K562 (cell line): ENCODE results near the gene ZRANB3. TPM values are rescaled to one million over a fixed set of nuclear protein-coding genes. Genes with fewer than 3 reads are reported as not detected.

Experiments
- ATAC-seq: fragments of 200-7000 bp; cut with Tn5 transposase; 3 replicates; pipeline ENCODE4 v1.9.1; 2020; ENCODE audit warnings: moderate library complexity
- BruUV-seq: library from RNA; stranded (reverse); fragments of 400-500 nt; replicated peaks from 2 replicates; lab custom pipeline; 2021; lab: Mats Ljungman, UMichigan
- CTCF ChIA-PET: fragments of 300-600 bp; formaldehyde crosslinking; extraction: SDS; loops from one replicate; lab custom pipeline; 2021; ENCODE audit warnings: low intra/inter-chr PET ratio; lab: Yijun Ruan, JAX
- POLR2A ChIA-PET: fragments of 300-600, 350-650 bp; sonication (Branson Sonifier 250); formaldehyde crosslinking; extraction: SDS; loops from one replicate; lab custom pipeline; 2021; ENCODE audit warnings: antibody characterized with exemption, inconsistent platforms; lab: Yijun Ruan, JAX
- DNase-seq, 4 experiments: peaks; one replicate each; pipeline versions ENCODE4 v3.0.0 to v3.0.0-alpha.2; 2011 to 2018; ENCODE audit warnings: low spot score in 3 of 4, mixed read lengths in 3 of 4; ENCODE audit errors: extremely low read depth in 1 of 4
- FAIRE-seq: peaks from 2 replicates; lab custom pipeline; 2011; peaks lifted over from hg19 to GRCh38; lab: Jason Lieb, UNC
- H2AFZ ChIP-seq: 2 replicates; pipeline ENCODE4 v1.6.0; 2011; ENCODE audit warnings: low read depth, low read length, control low read depth, inconsistent platforms
- H3K27ac ChIP-seq: fragments of 200-600 bp; 3 replicates; pipeline ENCODE4 v1.8.0; 2011; ENCODE audit warnings: low read depth, mild to moderate bottlenecking, control low read depth, inconsistent platforms, low read length, moderate library complexity, mixed read lengths; ENCODE audit errors: extremely low read depth
- H3K27me3 ChIP-seq, 2 experiments: fragments of 300-600 bp in 1 of 2; 2 replicates in 1 of 2; 3 replicates in 1 of 2; pipeline versions ENCODE4 v1.6.0 to v1.8.0; 2011; ENCODE audit warnings: inconsistent platforms in 2 of 2, low read length in 2 of 2, mild to moderate bottlenecking in 1 of 2, mixed read lengths in 1 of 2, moderate library complexity in 1 of 2; ENCODE audit not compliant: control insufficient read depth in 2 of 2, insufficient read depth in 2 of 2
- H3K36me3 ChIP-seq: fragments of 300-600 bp; 3 replicates; pipeline ENCODE4 v1.8.0; 2011; ENCODE audit warnings: mild to moderate bottlenecking, low read length, inconsistent platforms; ENCODE audit not compliant: control insufficient read depth, insufficient read depth
- H3K4me1 ChIP-seq, 2 experiments: fragments of 200-600 bp in 1 of 2; replicated peaks in 1 of 2; 2 replicates in 1 of 2; 3 replicates in 1 of 2; pipeline versions ENCODE4 v1.5.1 to v1.8.0; 2011; ENCODE audit warnings: inconsistent platforms in 2 of 2, low read length in 2 of 2, mild to moderate bottlenecking in 1 of 2, mixed read lengths in 1 of 2, moderate library complexity in 1 of 2; ENCODE audit not compliant: control insufficient read depth in 2 of 2, insufficient read depth in 2 of 2
- H3K4me2 ChIP-seq: 2 replicates; pipeline ENCODE4 v1.6.1; 2011; ENCODE audit warnings: low read length, control low read depth, inconsistent platforms, mixed read lengths; ENCODE audit not compliant: insufficient read depth
- H3K4me3 ChIP-seq: fragments of 200-600 bp; sonication (generic), shearing (Covaris generic); 2 replicates; pipeline ENCODE4 v1.5.1; 2016; ENCODE audit warnings: control low read depth, inconsistent platforms
- H3K79me2 ChIP-seq: fragments of 200-600 bp; 3 replicates; pipeline ENCODE4 v1.8.0; 2011; ENCODE audit warnings: low read length, inconsistent platforms; ENCODE audit not compliant: control insufficient read depth, insufficient read depth
- H3K9ac ChIP-seq, 2 experiments: 2 replicates each; pipeline versions ENCODE4 v1.6.0 to v1.6.1; 2011; ENCODE audit warnings: low read depth in 2 of 2, low read length in 2 of 2, control low read depth in 1 of 2, inconsistent platforms in 1 of 2, mild to moderate bottlenecking in 1 of 2, mixed read lengths in 1 of 2; ENCODE audit not compliant: insufficient read depth in 1 of 2
- H3K9me1 ChIP-seq: one replicate; pipeline ENCODE4 v1.6.0; 2011; ENCODE audit warnings: inconsistent platforms, mild to moderate bottlenecking, low read length, moderate library complexity; ENCODE audit not compliant: control insufficient read depth, insufficient read depth
- H3K9me3 ChIP-seq: replicated peaks from 2 replicates; pipeline ENCODE4 v1.5.1; 2011; ENCODE audit warnings: low read depth, low read length, inconsistent platforms; ENCODE audit not compliant: control insufficient read depth, insufficient read depth
- H4K20me1 ChIP-seq: replicated peaks from 2 replicates; pipeline ENCODE4 v1.6.1; 2011; ENCODE audit warnings: low read length, inconsistent platforms, mixed read lengths; ENCODE audit not compliant: control insufficient read depth, insufficient read depth
- ELF1 ChIP-seq: fragments of 200-800 bp; sonication (Bioruptor generic); IDR thresholded peaks from 2 replicates; pipeline ENCODE4 v1.6.1; 2016; ENCODE audit warnings: missing genetic modification characterization, missing compliant biosample characterization
- EP300 ChIP-seq: IDR thresholded peaks from 2 replicates; pipeline ENCODE4 v1.6.1; 2012; ENCODE audit warnings: low read length, improper control_type of control experiment
- FOS ChIP-seq: IDR thresholded peaks from 3 replicates; pipeline ENCODE4 v1.6.1; 2011; ENCODE audit not compliant: insufficient read length; ENCODE audit errors: extremely low read depth
- FOXP1 ChIP-seq: sonication (generic); formaldehyde crosslinking; IDR thresholded peaks from 2 replicates; pipeline ENCODE4 v1.8.0; 2022; ENCODE audit warnings: mild to moderate bottlenecking, missing genetic modification reagents
- MTA3 ChIP-seq: fragments of 450-650 bp; formaldehyde crosslinking; IDR thresholded peaks from 2 replicates; pipeline ENCODE4 v1.6.1; 2017; ENCODE audit warnings: mild to moderate bottlenecking, borderline replicate concordance
- PTTG1 ChIP-seq: fragments of 450-650 bp; IDR thresholded peaks from 2 replicates; pipeline ENCODE4 v1.6.1; 2016; ENCODE audit warnings: low read depth, mild to moderate bottlenecking, missing genetic modification characterization, missing compliant biosample characterization
- RFX5 ChIP-seq: IDR thresholded peaks from 2 replicates; pipeline ENCODE4 v1.6.1; 2011; ENCODE audit warnings: low read depth, mild to moderate bottlenecking, improper control_type of control experiment, low read length
- RFX7 ChIP-seq: fragments of 250-450 bp; sonication (Bioruptor Pico); IDR thresholded peaks from 2 replicates; pipeline ENCODE4 v1.5.1; 2021; ENCODE audit warnings: mild to moderate bottlenecking
- WGBS: fragments of 100-300 bp; shearing (Covaris generic); methylation state at CpG from one replicate; pipeline ENCODE4 v1.1.6; 2016; ENCODE audit warnings: low coverage, mixed read lengths; ENCODE audit not compliant: insufficient coverage; ENCODE audit errors: missing lambda C conversion rate; 5-methylcytosine and 5-hydroxymethylcytosine counted together
- in situ Hi-C: fragments of 300-500 bp; cut with MboI; formaldehyde crosslinking; loops from 4 replicates; pipeline ENCODE4 v1.15.0; 2018; ENCODE audit warnings: inconsistent platforms, mixed read lengths
- intact Hi-C: fragments of 100-400 bp; cut with micrococcal nuclease; formaldehyde crosslinking; loops from 2 replicates; pipeline ENCODE4 v1.14.2; 2022
- polyA plus RNA-seq, 8 experiments: library from polyadenylated mRNA; depleted of rRNA in 4 of 8; stranded (reverse) in 5 of 8; unstranded in 3 of 8; fragments of >200 nt; fragmentation: Nextera tagmentation in 2 of 8; fragmentation: Illumina TruSeq in 1 of 8; extraction: Ambion mirVana in 2 of 8; extraction: Trizol in 1 of 8; gene quantifications; 2 replicates each; pipeline versions ENCODE4 v1.2.1 to v1.2.3, GENCODE V29; 2011 to 2014; ENCODE audit warnings: inconsistent platforms in 1 of 8, missing spikeins in 1 of 8
- total RNA-seq, 7 experiments: library from RNA; depleted of rRNA in 6 of 7; stranded (reverse); fragments of >200 nt in 6 of 7; fragmentation: Illumina TruSeq in 2 of 7; extraction: Trizol in 2 of 7; gene quantifications; 2 replicates each; pipeline versions ENCODE4 v1.2.1 to v1.2.3, GENCODE V29; 2011 to 2021; ENCODE audit warnings: low replicate concordance in 1 of 7
- TF ChIP-seq, protein P1 (sequence below): fragments of 250-450 bp; sonication (Bioruptor Pico); IDR thresholded peaks from 2 replicates; pipeline ENCODE4 v1.5.0; 2020; ENCODE audit warnings: mild to moderate bottlenecking
- TF ChIP-seq, protein P2 (sequence below): sonication (generic); formaldehyde crosslinking; IDR thresholded peaks from 2 replicates; pipeline ENCODE4 v1.5.0; 2020; ENCODE audit warnings: missing genetic modification reagents
- TF ChIP-seq, protein P3 (sequence below): fragments of 250-450 bp; sonication (Bioruptor Pico); IDR thresholded peaks from 2 replicates; pipeline ENCODE4 v1.4.0; 2020; ENCODE audit warnings: mild to moderate bottlenecking, moderate library complexity
- TF ChIP-seq, protein P4 (sequence below), 2 experiments: fragments of 200-800 bp in 1 of 2; sonication (Bioruptor generic) in 1 of 2; sonication (generic) in 1 of 2; formaldehyde crosslinking in 1 of 2; IDR thresholded peaks in 1 of 2; conservative IDR thresholded peaks in 1 of 2; 2 replicates each; pipeline versions ENCODE4 v1.5.0 to v1.6.1; 2016 to 2020; ENCODE audit warnings: missing compliant biosample characterization in 1 of 2, missing genetic modification characterization in 1 of 2, missing genetic modification reagents in 1 of 2

ZRANB3 gene
- total and polyA plus RNA-seq, 9 of the 15 experiments (the other 6 are each of a cell fraction or from before 2014, with no cell fraction given) = 8.6 to 21.3 (median 14.7) TPM

DNA sequence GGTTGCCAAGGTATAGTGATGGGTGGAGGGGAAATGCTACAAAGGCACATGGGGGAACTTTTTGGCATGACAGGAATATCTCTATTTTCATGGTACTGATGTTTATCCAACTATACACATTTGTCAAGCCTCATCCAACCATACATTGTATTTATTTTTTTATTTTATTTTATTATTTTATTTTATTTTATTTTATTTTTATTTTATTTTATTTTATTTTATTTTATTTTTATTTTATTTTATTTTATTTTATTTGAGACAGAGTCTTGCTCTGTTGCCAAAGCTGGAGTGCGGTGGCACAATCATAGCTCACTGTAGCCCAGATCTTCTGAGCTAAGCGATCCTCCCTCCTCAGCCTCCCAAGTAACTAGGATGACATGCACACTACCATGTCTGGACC is 219.1 kb downstream of the ZRANB3 start:
- H2AFZ ChIP-seq = no peak overlapping the region
- no peaks in the 10 kb centered on the region; the same call in 2 of the 3 replicates for H3K36me3 ChIP-seq
- H3K79me2 ChIP-seq = no peaks in the 10 kb centered on the region
- H3K27me3 ChIP-seq = no peaks in the 10 kb centered on the region
- WGBS = 100% methylated on average over 2 of the region's 2 CpGs
- no peak for DNase-seq
- no peak for ATAC-seq
- no peaks in the 10 kb centered on the region for H3K9me1 ChIP-seq
- no peaks in the 10 kb centered on the region for H4K20me1 ChIP-seq
- no peaks in the 10 kb centered on the region for H3K9me3 ChIP-seq
- H3K4me1 ChIP-seq = peaks cover 0 to 5% of the 10 kb centered on the region in 2 experiments; a peak in 1 of 5 replicates
- peak overlapping the region; percentile 57; the same call in 2 of the 3 replicates for H3K27ac ChIP-seq
- in situ Hi-C loops = no loop called here
- no TSS peak for BruUV-seq
- ChIA-PET CTCF (no interaction called here), POLR2A (interaction anchor here (0.6 to 0.7 kb wide), 2 partner anchors 9 to 252 kb away, joined by 3 to 5 read pairs; no protein-coding TSS in a partner anchor)
- H3K4me2 ChIP-seq = no peak overlapping the region
- FAIRE-seq = no peak
- no peak overlapping the region for H3K9ac ChIP-seq
- no peak overlapping the region for H3K4me3 ChIP-seq
- no peak for TF ChIP-seq FOS
- TF ChIP-seq, protein P1, sequence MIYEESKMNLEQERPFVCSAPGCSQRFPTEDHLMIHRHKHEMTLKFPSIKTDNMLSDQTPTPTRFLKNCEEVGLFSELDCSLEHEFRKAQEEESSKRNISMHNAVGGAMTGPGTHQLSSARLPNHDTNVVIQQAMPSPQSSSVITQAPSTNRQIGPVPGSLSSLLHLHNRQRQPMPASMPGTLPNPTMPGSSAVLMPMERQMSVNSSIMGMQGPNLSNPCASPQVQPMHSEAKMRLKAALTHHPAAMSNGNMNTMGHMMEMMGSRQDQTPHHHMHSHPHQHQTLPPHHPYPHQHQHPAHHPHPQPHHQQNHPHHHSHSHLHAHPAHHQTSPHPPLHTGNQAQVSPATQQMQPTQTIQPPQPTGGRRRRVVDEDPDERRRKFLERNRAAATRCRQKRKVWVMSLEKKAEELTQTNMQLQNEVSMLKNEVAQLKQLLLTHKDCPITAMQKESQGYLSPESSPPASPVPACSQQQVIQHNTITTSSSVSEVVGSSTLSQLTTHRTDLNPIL (CRISPR knock-in tag) = no peak
- no peak for TF ChIP-seq RFX5
- TF ChIP-seq MTA3 = no peak
- TF ChIP-seq, protein P2, sequence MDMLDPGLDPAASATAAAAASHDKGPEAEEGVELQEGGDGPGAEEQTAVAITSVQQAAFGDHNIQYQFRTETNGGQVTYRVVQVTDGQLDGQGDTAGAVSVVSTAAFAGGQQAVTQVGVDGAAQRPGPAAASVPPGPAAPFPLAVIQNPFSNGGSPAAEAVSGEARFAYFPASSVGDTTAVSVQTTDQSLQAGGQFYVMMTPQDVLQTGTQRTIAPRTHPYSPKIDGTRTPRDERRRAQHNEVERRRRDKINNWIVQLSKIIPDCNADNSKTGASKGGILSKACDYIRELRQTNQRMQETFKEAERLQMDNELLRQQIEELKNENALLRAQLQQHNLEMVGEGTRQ (CRISPR knock-in tag) = no peak
- no peak for TF ChIP-seq RFX7
- TF ChIP-seq, protein P3, sequence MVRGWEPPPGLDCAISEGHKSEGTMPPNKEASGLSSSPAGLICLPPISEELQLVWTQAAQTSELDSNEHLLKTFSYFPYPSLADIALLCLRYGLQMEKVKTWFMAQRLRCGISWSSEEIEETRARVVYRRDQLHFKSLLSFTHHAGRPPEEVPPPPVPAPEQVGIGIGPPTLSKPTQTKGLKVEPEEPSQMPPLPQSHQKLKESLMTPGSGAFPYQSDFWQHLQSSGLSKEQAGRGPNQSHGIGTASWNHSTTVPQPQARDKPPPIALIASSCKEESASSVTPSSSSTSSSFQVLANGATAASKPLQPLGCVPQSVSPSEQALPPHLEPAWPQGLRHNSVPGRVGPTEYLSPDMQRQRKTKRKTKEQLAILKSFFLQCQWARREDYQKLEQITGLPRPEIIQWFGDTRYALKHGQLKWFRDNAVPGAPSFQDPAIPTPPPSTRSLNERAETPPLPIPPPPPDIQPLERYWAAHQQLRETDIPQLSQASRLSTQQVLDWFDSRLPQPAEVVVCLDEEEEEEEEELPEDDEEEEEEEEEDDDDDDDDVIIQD = no peak
- TF ChIP-seq PTTG1 (tag) = no peak
- TF ChIP-seq, protein P4, sequence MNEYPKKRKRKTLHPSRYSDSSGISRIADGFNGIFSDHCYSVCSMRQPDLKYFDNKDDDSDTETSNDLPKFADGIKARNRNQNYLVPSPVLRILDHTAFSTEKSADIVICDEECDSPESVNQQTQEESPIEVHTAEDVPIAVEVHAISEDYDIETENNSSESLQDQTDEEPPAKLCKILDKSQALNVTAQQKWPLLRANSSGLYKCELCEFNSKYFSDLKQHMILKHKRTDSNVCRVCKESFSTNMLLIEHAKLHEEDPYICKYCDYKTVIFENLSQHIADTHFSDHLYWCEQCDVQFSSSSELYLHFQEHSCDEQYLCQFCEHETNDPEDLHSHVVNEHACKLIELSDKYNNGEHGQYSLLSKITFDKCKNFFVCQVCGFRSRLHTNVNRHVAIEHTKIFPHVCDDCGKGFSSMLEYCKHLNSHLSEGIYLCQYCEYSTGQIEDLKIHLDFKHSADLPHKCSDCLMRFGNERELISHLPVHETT (CRISPR knock-in tag; conservative IDR thresholded peaks at IDR 0.05 in 1 of 2, IDR thresholded peaks at IDR 0.05 in 1 of 2) = no peak
- TF ChIP-seq FOXP1 (CRISPR knock-in tag) = no peak
- TF ChIP-seq ELF1 (tag) = no peak
- no peak for TF ChIP-seq EP300
- intact Hi-C loops = no loop called here
